ENCODE measurements around the gene LRRC10.

LRRC10 gene

DNA sequence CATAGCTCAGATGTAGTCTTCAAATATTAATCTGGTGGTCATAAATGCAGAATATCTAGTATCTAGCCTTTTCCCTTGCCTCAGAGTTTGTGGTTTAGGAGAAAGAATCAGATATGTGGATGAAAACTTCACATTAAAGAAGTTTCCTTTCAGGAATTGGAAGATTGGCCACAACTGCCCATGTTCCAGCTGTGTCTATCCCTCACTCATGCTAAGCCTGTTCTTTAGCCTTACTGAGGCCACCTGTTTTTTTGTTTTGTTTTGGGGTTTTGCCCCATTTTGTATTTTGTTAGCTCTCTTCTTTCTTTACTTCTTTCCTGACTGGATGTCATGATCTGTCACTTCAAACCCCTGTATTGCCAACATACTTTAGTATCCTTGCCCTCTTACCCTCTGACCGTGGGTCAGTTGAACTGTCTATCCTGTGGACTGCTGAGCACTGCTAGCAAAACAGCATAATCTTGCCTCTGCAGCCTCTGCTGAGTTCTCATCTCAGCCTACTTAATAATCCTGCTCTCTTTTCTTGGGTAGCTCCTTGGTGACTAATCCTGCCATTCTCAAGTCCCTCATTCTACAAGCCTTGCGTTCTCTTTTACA lies 47.4 kb downstream of the LRRC10 start:
- no peak for DNase-seq

Measured in GOT3 (cell line).